ENCODE data around the gene ELMO1.

The ELMO1 gene

GRCh38 chr7:37035631-37036030 is 413.0 kb downstream of the ELMO1 start:
- ChIA-PET CTCF (interaction anchor here (1.0 to 1.6 kb wide), 6 partner anchors 8 to 48 kb away, joined by 3 to 5 read pairs (median 4); no protein-coding TSS in a partner anchor), POLR2A (no interaction called here)
- no peak for DNase-seq (ENCODE audit: extremely low spot score)
- no peak for TF ChIP-seq CTCF (IDR thresholded peaks at IDR 0.05; ENCODE audit: control extremely low read depth, extremely low read depth, low read depth, missing control alignments)

DNA sequence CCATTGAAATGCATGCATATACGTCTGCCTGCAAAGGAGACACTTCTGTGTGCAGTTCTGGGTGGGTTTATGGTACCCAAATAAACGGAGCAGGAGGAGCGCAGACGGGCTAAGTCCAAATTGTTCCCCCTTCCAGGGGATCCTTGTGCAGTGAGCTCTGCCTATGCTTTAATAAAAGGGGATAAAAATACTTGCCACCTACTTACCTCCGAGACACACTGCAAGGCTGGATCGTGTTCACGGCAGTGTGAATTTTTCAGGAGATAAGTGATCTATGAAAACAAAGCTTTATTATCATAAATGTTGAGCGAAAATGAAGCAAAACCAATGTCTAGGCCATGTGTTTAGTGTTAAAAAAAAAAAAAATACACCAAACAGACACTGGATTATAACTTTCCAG is 415.5 kb downstream of the ELMO1 start:
- no peak for TF ChIP-seq CTCF (IDR thresholded peaks at IDR 0.05; ENCODE audit: control extremely low read depth, extremely low read depth, low read depth, missing control alignments)
- ChIA-PET CTCF (no interaction called here), POLR2A (no interaction called here)
- DNase-seq (ENCODE audit: extremely low spot score), result no peak

- ChIA-PET CTCF (no interaction called here), POLR2A (no interaction called here)
- no peak for DNase-seq (ENCODE audit: extremely low spot score)
- TF ChIP-seq CTCF (IDR thresholded peaks at IDR 0.05; ENCODE audit: control extremely low read depth, extremely low read depth, low read depth, missing control alignments), result no peak
Measured at GRCh38 chr7:37032258-37032601, 416.4 kb downstream of the ELMO1 start.

GRCh38 chr7:37031571-37032257 is 416.9 kb downstream of the ELMO1 start:
- ChIA-PET CTCF (interaction anchor here (1.5 kb wide), 1 partner anchor 150 kb away, joined by 4 read pairs; no protein-coding TSS in a partner anchor), POLR2A (no interaction called here)
- TF ChIP-seq CTCF (IDR thresholded peaks at IDR 0.05; ENCODE audit: control extremely low read depth, extremely low read depth, low read depth, missing control alignments), result no peak
- DNase-seq (ENCODE audit: extremely low spot score), result no peak

GRCh38 chr7:37028909-37029440 is 419.7 kb downstream of the ELMO1 start:
- POLR2A ChIA-PET, result no interaction called here
- CTCF ChIA-PET, result interaction anchor here (0.7 to 4.9 kb wide), 4 partner anchors 13 to 153 kb away, joined by 3 to 25 read pairs (median 14); no protein-coding TSS in a partner anchor
- no peak for TF ChIP-seq CTCF (IDR thresholded peaks at IDR 0.05; ENCODE audit: control extremely low read depth, extremely low read depth, low read depth, missing control alignments)
- DNase-seq (ENCODE audit: extremely low spot score), result no peak

GRCh38 chr7:37027557-37028341 is 420.9 kb downstream of the ELMO1 start:
- ChIA-PET POLR2A (no interaction called here), CTCF (interaction anchor here (0.9 to 4.9 kb wide), 7 partner anchors 12 to 182 kb away, joined by 3 to 25 read pairs (median 5); no protein-coding TSS in a partner anchor)
- TF ChIP-seq CTCF (IDR thresholded peaks at IDR 0.05; ENCODE audit: control extremely low read depth, extremely low read depth, low read depth, missing control alignments), result no peak

More at GRCh38 chr7:37027557-37028341, 420.9 kb downstream of the ELMO1 start:
- no peak for DNase-seq (ENCODE audit: extremely low spot score)
